ENCODE measurements around the gene C16orf74. TPM values are rescaled to one million over a fixed set of nuclear protein-coding genes. Genes with fewer than 3 reads are reported as not detected.

The C16orf74 gene
- total and polyA plus RNA-seq, 2 of the 8 experiments (the other 6 are each of a cell fraction or from before 2014, with no cell fraction given), result 7.3 to 9.3 TPM

DNA sequence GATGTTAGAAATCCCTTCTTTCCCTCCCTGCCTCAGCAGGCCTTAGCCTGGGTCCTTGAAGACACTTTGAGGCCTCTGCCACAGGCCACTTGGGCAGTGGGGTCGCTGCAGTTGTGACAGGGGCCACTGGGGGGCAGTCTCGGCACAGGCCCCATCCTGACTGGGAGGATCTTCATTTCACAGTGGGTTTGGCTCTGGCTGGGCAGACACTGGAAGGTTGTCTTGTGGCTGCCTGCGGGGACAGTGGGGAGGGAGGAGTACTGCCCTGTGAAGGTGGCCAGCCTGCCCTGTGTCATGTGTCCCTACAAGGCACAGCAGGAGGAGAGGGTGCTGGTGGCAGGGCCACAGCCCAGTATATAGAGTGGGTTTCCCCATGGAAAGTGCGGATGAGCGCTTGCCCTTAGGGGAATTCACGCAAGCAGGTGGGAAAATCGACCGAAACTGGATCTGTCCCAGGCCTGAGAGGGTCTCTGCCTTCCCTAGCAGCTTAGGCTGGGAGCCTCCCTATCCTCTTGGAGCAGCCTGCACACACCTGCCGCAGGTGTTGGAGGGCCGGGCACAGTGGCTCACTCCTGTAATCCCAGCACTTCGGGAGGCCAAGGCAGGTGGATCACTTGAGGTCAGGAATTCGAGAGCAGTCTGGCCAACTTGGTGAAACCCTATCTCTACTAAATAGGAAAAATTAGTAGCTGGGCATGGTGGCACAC is 90.9 kb downstream of the C16orf74 start (continued):
- TF ChIP-seq, protein P1, sequence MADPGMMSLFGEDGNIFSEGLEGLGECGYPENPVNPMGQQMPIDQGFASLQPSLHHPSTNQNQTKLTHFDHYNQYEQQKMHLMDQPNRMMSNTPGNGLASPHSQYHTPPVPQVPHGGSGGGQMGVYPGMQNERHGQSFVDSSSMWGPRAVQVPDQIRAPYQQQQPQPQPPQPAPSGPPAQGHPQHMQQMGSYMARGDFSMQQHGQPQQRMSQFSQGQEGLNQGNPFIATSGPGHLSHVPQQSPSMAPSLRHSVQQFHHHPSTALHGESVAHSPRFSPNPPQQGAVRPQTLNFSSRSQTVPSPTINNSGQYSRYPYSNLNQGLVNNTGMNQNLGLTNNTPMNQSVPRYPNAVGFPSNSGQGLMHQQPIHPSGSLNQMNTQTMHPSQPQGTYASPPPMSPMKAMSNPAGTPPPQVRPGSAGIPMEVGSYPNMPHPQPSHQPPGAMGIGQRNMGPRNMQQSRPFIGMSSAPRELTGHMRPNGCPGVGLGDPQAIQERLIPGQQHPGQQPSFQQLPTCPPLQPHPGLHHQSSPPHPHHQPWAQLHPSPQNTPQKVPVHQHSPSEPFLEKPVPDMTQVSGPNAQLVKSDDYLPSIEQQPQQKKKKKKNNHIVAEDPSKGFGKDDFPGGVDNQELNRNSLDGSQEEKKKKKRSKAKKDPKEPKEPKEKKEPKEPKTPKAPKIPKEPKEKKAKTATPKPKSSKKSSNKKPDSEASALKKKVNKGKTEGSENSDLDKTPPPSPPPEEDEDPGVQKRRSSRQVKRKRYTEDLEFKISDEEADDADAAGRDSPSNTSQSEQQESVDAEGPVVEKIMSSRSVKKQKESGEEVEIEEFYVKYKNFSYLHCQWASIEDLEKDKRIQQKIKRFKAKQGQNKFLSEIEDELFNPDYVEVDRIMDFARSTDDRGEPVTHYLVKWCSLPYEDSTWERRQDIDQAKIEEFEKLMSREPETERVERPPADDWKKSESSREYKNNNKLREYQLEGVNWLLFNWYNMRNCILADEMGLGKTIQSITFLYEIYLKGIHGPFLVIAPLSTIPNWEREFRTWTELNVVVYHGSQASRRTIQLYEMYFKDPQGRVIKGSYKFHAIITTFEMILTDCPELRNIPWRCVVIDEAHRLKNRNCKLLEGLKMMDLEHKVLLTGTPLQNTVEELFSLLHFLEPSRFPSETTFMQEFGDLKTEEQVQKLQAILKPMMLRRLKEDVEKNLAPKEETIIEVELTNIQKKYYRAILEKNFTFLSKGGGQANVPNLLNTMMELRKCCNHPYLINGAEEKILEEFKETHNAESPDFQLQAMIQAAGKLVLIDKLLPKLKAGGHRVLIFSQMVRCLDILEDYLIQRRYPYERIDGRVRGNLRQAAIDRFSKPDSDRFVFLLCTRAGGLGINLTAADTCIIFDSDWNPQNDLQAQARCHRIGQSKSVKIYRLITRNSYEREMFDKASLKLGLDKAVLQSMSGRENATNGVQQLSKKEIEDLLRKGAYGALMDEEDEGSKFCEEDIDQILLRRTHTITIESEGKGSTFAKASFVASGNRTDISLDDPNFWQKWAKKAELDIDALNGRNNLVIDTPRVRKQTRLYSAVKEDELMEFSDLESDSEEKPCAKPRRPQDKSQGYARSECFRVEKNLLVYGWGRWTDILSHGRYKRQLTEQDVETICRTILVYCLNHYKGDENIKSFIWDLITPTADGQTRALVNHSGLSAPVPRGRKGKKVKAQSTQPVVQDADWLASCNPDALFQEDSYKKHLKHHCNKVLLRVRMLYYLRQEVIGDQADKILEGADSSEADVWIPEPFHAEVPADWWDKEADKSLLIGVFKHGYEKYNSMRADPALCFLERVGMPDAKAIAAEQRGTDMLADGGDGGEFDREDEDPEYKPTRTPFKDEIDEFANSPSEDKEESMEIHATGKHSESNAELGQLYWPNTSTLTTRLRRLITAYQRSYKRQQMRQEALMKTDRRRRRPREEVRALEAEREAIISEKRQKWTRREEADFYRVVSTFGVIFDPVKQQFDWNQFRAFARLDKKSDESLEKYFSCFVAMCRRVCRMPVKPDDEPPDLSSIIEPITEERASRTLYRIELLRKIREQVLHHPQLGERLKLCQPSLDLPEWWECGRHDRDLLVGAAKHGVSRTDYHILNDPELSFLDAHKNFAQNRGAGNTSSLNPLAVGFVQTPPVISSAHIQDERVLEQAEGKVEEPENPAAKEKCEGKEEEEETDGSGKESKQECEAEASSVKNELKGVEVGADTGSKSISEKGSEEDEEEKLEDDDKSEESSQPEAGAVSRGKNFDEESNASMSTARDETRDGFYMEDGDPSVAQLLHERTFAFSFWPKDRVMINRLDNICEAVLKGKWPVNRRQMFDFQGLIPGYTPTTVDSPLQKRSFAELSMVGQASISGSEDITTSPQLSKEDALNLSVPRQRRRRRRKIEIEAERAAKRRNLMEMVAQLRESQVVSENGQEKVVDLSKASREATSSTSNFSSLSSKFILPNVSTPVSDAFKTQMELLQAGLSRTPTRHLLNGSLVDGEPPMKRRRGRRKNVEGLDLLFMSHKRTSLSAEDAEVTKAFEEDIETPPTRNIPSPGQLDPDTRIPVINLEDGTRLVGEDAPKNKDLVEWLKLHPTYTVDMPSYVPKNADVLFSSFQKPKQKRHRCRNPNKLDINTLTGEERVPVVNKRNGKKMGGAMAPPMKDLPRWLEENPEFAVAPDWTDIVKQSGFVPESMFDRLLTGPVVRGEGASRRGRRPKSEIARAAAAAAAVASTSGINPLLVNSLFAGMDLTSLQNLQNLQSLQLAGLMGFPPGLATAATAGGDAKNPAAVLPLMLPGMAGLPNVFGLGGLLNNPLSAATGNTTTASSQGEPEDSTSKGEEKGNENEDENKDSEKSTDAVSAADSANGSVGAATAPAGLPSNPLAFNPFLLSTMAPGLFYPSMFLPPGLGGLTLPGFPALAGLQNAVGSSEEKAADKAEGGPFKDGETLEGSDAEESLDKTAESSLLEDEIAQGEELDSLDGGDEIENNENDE (IDR thresholded peaks at IDR 0.05; ENCODE audit: insufficient replicate concordance, low read length), result no peak
